Measurements from ENCODE around the gene SLC39A8.
"Not testable (repeated sequence)": the region's sequence is repeated elsewhere in the genome, so short reads cannot be mapped to it uniquely, and the experiment has no call there.

The SLC39A8 gene

DNA sequence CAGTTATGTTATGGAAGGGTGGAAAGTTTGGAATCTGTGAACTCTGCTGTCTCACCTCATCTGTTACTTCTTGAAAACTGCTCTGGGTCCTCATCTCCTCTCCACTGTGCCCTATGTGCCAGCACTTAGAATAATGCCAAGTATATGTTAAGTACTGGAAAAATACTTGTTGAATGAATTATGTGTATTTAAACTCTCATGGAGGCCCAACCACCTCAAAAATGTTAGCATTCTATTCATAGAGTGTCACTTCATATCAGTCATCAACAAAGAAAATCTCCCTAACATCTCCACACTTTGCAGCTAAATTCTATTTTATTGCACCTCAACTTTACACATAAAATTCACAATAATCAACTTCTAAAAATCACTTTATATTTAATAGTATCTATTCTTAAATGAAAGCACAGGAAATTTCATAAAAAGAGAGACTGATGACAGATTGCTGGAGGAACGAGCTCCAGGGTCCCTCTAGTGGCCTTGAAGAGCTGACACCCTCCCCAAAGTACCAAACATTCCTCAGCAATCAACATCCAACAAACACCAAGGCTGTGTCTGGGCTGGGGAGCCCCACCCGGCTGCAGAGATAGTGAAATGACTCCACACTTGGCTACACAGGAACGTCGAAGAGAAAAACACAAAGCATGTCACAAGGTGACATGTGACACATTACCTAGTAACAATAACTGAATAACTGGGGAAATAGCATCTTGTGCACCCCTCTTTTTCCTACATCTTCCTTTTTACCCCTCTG lies 45.8 kb downstream of the SLC39A8 start:
- DNase-seq (ENCODE audit: low read depth): peak; percentile 60

DNA sequence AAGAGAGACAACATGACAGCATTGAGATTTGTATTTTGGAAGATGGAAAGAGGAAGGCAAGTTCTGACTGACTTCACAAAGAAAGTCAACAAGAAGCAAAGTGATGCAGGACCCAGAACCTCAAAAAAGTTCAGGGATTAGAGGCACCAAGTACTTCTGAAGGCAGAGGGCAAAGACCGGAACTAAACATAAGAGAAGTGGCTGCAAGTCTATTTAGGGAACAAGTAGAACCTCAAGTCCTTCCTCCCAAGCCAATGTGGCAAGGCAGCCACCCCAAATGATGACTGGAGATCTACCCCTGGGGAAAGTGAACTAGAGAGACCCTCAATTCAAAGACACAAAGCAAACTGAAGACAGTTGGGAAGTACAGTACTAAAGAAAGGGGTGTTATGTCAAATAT lies 46.6 kb downstream of the SLC39A8 start:
- DNase-seq (ENCODE audit: low read depth): no peak

DNA sequence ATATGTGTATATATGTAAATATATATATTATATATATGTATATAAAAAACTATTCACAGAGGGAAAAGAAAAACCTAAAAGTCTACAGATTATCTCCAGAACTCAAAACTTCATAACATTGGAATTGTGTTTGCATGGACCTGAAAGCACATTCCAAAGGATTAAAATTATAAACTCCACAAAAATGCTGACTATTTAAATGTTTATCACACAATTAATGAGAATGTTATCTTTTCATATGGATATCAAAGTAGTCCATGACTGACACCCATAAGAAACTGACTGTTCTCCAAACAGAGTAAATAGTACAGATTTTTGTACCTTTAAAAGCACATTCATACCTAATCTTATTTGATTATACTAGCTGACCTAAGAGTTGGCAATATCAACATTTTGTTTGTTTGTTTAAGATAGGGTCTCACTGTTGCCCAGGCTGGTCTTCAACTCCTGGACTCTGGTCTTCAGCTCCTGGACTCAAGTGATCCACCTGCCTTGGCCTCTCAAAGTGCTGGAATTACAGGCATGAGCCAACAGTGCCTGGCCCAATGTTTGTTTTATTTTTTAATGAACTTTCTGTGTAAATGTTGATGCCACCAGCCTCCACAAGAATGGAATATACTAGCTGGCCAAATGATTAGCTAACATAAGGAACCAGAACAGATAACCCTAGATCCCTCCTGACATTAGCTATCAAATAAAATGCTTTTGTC lies 50.0 kb downstream of the SLC39A8 start:
- no peak for DNase-seq (ENCODE audit: low read depth)

DNA sequence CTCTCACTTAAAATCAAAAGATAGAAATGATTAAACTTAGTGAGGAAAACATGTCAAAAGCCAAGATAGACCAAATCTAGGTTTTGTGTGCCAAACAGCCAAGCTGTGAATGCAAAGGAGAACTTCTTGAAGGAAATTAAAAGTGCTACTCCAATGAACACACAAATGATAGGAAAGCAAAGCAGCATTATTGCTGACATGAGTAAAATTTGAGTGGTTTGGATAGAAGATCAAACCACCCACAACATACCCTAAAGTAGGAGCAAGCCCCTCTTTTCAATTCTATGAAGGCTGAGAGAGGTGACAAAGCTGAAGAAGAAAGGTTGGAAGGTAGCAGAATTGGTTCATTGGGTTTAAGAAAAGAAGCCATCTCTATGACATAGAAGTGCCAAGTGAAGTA lies 56.8 kb downstream of the SLC39A8 start:
- no peak for DNase-seq (ENCODE audit: low read depth)

DNA sequence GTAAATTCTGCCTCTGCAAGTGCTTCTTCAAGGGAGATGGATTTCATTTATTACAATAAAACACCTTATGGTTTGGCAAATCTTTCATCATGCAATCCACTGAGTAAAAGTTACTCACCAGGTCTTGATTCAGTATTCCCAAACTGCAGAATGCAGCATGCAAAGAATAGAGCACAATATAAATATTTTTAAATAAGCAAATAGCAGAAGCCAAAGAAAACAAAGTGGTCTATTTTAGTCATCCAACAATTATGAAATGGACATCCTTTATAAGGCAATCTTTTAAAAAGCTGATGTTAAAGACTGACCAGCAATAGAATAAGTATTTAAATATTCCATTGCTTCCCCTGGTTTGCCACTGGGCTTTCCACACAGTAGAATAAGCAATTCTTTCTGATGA lies 59.5 kb downstream of the SLC39A8 start:
- peak; percentile 23 for DNase-seq (ENCODE audit: low read depth)

DNA sequence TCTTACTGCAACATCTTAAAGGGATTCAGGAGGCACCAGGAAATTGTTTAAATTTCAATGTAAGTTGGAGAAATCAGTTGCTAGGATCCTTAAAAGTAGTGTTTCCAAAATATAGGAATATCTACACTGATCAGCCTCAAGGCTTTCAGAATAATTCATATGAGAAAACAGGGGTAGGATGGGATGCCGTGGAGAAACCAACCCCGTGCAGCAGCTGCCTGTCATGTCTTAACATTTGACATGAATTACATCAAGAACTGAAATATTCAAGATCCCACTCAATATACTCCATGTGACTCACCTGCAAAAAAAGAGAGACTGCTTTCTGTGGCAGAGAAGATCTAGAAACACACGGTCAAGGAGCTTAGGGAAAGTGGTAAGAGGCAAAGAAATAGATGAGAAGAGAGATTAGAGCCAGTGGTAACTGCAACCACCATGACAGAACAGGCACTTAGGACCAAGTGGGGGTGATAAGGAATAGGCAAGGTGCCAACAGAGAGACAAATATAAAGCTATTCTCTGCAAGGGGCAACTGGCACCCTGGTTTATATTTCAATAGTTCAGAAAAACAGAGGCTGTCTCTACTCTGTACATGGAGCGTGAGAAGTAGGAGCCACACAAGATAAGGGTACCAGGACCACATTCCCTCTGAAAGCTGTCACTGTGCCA lies 64.0 kb downstream of the SLC39A8 start:
- no peak for DNase-seq (ENCODE audit: low read depth)

DNA sequence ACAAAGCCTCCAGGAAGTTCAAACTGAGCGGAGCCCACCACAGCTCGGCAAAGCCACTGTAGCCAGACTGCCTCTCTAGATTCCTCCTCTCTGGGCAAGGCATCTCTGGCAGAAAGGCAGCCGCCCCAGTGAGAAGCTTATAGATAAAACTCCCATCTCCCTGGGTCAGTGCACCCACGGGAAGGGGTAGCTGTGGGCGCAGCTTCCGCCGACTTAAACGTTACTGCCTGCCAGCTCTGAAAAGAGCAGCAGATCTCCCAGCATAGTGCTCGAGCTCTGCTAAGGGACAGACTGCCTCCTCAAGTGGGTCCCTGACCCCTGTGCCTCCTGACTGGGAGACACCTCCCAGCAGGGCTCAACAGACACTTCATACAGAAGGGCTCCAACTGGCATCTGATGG lies 72.0 kb downstream of the SLC39A8 start:
- not testable (repeated sequence) for DNase-seq (ENCODE audit: low read depth)

DNA sequence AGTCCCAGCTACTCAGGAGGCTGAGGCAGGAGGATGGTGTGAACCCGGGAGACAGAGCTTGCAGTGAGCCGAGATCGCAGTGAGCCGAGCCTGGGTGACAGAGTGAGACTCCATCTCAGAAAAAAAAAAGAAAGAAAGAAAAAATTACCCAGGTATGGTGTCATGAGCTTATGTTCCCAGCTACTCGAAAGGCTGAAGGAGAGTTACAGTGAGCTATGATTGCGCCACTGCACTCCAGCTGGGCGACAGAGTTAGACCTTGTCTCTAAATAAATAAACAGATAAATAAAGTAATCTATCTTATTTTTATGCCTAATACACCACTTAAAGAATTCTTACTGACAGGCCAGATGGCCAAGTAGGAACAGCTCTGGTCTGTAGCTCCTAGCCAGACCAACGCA lies 73.0 kb downstream of the SLC39A8 start:
- no peak for DNase-seq (ENCODE audit: low read depth)

DNA sequence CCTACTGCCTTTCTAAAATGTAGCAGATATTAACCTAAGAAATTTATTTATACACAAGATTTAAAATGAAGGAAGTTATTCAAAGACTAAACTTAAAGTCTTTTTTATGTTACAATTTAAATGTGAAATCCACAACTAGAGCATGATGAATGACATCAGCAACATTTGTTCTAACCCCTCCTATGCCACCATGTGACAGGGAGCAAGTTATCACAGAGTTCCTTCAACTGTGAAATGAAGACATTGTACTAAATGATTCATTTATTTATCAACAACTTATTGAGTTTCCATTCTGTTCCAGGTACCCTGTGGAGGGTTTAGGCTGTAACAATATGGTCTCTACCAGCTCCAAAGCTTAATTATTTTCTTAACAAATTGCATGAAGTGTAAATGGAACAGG lies 76.9 kb downstream of the SLC39A8 start:
- no peak for DNase-seq (ENCODE audit: low read depth)

DNA sequence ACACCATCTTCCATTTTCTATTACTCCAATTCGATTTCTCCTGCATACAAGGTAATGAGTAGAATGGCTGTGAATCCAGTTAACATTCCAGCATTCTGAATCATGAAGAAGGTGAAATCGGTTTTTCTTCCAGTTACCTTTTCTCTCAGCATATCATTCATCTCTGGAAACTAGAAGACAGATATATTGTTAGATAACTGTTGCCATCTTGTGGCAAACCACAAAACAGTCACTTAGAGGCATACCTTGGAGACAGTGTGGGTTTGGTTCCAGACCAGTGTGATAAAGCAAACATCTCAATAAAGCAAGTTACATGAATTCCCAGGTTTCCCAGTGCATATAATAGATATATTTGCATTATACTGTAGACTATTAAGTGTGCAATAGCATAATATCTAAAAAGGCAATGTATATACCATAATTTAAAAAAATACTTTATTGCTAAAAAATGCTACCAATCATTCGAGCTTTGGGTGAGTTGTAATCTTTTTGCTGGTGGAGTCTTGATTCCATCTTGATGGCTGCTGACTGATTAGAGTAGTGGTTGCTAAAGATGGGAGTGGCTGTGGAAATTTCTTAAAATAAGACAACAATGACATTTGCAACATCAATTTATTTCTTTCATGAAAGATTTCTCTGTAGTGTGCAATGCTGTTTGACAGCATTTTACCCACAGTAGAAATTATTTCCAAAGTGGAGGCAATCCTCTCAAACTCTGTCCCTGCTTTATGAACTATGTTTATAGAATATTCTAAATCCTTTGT lies 82.1 kb downstream of the SLC39A8 start:
- DNase-seq (ENCODE audit: low read depth): peak; percentile 51

DNA sequence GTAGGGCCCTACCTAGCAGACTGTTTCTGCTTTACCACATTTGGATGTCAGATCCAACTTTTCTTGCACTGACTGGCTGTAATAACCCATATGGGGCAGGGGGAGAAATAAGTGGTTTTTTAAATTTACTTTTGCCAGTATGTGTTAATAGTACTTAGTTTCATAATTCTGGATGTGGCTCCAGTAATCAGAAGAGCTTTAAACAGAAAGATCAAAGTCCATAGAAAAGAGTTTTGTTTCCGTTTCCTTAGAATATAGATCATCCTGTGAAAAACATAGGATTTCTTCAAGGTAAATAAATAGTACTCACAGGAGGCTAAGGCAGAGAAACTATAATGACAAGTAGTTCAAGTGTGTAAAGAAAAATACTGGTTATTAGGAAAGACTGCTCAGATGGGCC lies 85.6 kb downstream of the SLC39A8 start:
- no peak for DNase-seq (ENCODE audit: low read depth)

DNA sequence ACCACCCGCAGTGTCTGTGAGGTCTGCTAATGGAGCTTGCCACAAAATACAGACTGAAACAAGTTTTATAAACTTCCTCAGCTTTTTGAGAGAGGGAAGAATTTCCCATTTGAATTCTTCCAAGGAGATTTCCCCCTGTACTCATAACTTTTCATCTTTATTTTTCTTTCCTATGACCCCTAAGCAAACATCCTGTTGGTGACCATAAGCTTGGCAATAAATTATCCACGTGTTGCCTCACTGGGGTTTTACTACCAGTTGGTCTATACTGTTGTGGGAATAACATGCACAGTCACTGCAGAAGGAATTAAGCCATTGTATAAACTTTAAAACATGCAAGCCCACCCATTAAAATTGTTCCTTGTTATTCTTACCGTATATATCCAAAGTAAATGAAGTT lies 86.2 kb downstream of the SLC39A8 start:
- DNase-seq (ENCODE audit: low read depth): no peak

DNA sequence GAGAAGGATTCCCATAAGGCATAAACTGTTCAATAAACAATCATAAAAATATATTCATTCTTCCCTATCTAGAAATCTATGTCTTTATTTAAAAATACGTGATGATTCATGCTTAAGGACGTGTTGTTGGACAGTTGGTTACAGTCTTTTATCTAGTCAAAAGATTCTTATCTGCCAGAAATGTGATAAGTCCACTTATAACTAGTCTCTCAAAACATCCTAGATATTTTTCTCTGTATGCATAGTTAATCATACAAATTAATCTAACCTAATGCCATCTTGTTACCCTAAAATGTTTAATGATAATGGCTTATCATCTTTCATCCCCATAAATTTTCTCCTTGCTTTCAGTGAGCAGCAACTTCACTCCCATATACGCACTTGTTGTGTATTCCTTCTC lies 89.0 kb downstream of the SLC39A8 start:
- no peak for DNase-seq (ENCODE audit: low read depth)

DNA sequence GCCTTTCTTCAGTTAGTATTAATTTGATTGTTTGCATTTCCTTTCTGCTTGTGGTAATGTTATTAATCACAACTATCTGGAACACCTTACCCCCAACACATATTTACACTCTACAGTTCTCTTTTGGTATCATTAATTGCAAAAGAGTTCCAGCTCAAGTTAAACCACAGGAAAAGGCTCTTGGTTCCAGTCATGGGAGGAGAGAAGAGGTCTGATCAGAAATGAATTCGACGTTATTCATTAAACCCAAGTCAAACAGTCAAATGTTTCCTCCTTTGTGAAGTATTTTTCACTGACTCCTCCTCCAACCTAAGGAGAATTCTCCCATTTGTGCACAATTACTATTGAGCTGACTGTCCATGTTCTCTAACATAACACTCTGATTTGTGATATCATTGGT lies 91.4 kb downstream of the SLC39A8 start:
- no peak for DNase-seq (ENCODE audit: low read depth)

DNA sequence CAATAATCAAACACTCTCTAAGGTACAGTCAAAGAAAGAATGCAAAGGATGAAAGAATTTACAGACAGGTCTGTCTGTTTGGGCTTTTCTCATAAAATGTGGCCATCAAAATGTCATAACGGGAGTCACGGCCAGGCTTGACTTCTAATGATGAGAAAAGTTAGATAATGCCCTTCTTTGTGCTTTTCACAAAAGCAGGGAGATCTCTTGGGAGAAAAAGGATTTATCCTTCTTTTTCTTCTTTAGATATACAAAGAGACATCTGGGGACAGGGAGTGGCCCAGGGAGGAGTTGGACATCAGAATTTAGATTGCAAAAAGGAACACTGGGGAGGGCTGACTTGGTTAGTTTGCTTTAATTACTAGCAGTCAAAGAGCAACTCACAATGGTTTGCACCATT lies 93.1 kb downstream of the SLC39A8 start:
- no peak for DNase-seq (ENCODE audit: low read depth)

DNA sequence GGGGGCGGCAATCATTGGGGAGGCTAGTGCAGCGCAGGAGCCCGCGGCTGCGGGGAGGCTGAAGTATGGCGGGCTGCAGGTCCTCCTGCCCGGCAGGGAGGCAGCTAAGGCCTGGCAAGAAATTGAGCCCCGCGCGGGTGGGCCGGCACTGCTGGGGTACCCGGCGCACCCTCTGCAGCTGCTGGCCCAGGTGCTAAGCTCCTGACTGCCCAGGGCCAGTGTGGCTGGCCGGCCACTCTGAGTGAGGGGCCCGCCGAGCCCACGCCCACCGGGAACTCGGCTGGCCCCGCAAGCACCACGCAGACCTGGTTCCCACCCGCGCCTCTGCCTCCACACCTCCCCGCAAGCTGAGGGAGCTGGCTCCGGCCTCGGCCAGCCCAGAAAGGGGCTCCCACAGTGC lies 94.9 kb downstream of the SLC39A8 start:
- DNase-seq (ENCODE audit: low read depth): no peak

DNA sequence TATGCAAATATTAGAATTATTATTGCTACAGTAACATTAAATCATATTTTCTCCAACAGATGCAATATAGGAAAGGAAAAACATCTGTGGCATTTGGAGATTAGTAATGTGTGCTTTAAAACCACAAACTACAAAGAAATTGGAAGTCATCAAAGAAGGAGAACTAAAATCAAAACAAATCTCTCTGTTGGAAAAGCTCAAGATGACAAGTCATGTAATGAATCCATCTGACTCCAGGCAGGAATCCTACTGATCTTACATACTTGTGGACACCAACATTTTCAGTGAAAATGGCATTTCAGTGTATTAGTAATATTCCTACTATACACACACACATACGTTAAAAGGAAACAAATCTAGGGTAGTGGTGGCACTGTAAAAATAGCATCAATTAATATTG lies 98.2 kb downstream of the SLC39A8 start:
- DNase-seq (ENCODE audit: low read depth): peak; percentile 43

DNA sequence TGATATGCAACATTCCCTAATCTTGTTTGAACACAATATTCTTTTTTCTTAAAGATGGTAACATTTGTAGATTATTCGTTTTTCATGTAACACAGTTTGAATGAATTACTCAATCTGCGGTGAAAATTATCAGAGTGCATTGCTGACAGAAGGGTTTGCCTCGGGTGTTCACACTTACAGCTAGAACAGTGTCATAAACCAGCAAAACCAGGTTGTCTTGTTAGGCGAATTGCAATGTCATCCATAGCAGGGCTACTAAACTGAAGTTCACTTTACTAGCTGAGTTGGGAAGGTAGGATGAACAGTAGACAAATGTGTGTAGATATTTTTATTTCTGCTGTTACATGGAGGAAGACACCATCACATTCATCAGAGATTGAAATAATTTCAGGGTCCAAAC lies 98.9 kb downstream of the SLC39A8 start:
- no peak for DNase-seq (ENCODE audit: low read depth)

DNA sequence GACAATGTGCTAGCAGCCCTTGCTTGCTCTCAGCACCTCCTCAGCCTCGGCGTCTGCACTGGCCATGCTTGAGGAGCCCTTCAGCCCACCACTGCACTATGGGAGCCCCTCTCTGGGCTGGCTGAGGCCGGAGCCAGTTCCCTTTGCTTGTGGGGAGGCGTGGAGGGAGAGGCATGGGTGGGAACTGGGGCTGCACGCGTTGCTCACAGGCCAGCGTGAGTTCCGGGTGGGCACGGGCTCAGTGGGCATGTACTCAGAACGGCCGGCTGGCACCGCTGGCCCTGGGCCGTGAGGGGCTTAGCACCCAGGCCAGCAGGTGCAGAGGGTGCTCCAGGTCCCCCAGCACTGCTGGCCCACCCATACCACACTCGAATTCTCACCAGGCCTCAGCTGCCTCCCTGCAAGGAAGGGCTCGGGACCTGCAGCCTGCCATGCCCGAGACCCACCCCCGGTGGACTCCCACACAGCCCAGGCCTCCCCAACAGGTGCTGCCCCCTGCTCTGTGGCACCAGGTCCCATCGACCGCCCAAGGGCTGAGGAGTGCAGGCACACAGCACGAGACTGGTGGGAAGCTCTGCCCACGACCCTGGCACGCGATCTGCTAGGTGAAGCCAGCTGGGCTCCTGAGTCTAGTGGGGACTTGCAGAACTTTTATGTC lies 100.3 kb downstream of the SLC39A8 start:
- no peak for DNase-seq (ENCODE audit: low read depth)

DNA sequence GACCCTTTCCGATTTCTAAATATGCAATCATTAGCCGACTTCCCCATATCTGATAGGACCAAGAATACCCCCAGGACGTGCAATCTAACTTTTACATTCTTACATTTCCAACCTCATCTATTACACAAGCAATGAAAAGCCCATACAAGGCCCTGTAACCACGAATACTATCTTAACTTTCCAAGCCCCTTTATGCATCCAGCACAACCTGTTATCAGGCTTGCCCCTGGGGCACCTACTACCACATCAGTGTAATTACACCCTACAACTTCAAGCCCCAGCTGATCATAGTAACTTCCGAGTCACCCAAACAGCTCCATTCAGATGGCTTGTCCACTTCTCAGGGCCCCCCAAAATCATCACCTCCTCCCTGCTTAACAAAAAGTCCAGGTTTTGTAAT lies 102.0 kb downstream of the SLC39A8 start:
- not testable (repeated sequence) for DNase-seq (ENCODE audit: low read depth)

DNA sequence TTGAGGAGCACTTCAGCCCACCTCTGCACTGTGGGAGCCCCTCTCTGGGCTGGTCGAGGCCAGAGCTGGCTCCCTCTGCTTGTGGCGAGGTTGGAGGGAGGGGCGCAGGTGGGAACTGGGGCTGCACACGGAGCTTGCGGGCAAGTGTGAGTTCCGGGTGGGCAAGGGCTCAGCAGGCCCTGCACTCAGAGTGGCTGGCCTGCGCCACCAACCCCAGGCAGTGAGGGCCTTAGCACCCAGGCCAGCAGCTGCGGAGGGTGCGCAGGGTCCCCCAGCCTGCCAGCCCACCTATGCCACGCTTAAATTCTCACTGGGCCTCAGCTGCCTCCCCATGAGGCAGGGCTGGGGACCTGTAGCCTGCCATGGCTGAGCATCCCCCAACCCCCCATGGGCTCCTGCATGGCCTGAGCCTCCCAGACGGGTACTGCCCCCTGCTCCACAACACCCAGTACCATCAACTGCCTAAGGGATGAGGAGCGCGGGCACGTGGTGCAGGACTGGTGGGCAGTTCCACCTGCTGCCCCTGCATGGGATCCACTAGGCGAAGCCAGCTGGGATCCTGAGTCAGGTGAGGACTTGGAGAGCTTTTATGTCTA lies 110.9 kb downstream of the SLC39A8 start:
- DNase-seq (ENCODE audit: low read depth): no peak

DNA sequence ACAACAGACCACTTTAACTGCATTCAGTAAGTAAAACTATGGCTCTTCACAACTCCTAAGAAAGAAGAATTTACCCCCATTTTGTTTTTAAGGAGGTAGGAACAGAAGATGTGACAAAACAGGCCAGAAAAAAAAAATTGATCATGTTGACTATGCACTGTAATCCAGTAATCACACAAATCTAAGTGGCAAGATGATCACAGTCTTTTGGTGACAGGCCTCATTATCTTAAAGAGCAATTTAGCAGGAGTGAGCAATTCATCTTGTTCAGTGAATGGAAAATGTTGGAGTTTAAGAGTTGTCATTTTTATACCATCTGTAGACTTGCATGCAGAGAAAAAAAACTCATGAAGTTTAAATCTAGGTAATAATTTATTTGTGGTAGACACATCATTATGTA lies 115.1 kb downstream of the SLC39A8 start:
- DNase-seq (ENCODE audit: low read depth): no peak

Data from iris pigment epithelial cell (primary cell).